KMS-11 (cell line): ENCODE data around the gene MAS1L.

Experiments
- H2AFZ ChIP-seq: fragments of 200-600 bp; sonication (generic); 2 replicates; pipeline ENCODE4 v1.6.1; 2016; ENCODE audit warnings: antibody characterized with exemption, mixed run types, low read depth
- H3K27ac ChIP-seq: fragments of 200-600 bp; sonication (generic); 2 replicates; pipeline ENCODE4 v1.6.1; 2016; ENCODE audit warnings: mild to moderate bottlenecking, mixed run types
- H3K27me3 ChIP-seq: fragments of 200-600 bp; sonication (generic); 2 replicates; pipeline ENCODE4 v1.6.1; 2017; ENCODE audit warnings: mild to moderate bottlenecking, low read depth, mixed run types, moderate library complexity; ENCODE audit not compliant: insufficient read depth
- H3K36me3 ChIP-seq: fragments of 200-600 bp; sonication (generic); 2 replicates; pipeline ENCODE4 v1.6.1; 2017; ENCODE audit warnings: mild to moderate bottlenecking, mixed run types; ENCODE audit not compliant: insufficient read depth
- H3K4me1 ChIP-seq: fragments of 200-600 bp; sonication (generic); 2 replicates; pipeline ENCODE4 v1.6.1; 2016; ENCODE audit warnings: mild to moderate bottlenecking, low read depth, mixed run types; ENCODE audit not compliant: poor library complexity, severe bottlenecking
- H3K4me2 ChIP-seq: fragments of 200-600 bp; sonication (generic); 2 replicates; pipeline ENCODE4 v1.7.0; 2016; ENCODE audit warnings: mild to moderate bottlenecking, mixed run types
- H3K4me3 ChIP-seq: fragments of 200-600 bp; sonication (generic); IDR thresholded peaks from 2 replicates; pipeline ENCODE4 v1.6.1; 2017; ENCODE audit warnings: low read depth, low read length, mixed read lengths; ENCODE audit not compliant: insufficient read depth
- H3K79me2 ChIP-seq: fragments of 200-600 bp; sonication (generic); 2 replicates; pipeline ENCODE4 v1.6.1; 2016; ENCODE audit warnings: low read depth, mixed run types; ENCODE audit not compliant: insufficient read depth
- H3K9ac ChIP-seq: fragments of 200-600 bp; sonication (generic); 2 replicates; pipeline ENCODE4 v1.6.1; 2016; ENCODE audit warnings: mild to moderate bottlenecking, mixed run types
- H4K20me1 ChIP-seq: fragments of 200-600 bp; sonication (generic); 2 replicates; pipeline ENCODE4 v1.6.1; 2016; ENCODE audit warnings: mild to moderate bottlenecking, mixed run types; ENCODE audit not compliant: insufficient read depth
- TF ChIP-seq, protein P1 (sequence below): fragments of 200-600 bp; sonication (generic); conservative IDR thresholded peaks from 2 replicates; pipeline ENCODE4 v1.6.1; 2017; ENCODE audit warnings: low read depth, mild to moderate bottlenecking, antibody characterized with exemption, low read length, moderate library complexity, mixed read lengths

Gene MAS1L

DNA sequence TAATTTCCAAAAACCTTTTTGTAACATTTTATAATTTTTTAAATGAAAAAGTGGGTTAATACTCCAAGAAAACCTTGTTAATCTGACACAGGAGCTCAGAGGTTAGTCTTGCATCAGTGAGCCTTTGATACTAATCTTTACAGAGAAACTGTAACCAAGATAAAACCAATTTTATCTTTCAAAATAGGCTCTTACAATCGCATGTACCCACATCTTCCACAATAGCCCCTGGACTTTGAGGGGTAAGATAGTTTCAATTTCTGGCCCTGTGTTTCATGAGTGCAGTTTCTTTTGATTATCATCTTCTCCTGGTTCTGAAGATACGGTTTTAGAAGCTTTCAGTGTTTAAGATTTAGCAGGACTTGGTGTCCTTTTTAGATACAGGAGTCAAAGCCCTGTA is 34.5 kb upstream of the MAS1L start:
- peak overlapping the region; percentile 36; the same call in 1 of the 2 replicates for H3K27ac ChIP-seq
- peak overlapping the region; percentile 3; the same call in 1 of the 2 replicates for H3K9ac ChIP-seq
- H3K4me3 ChIP-seq, result no peak overlapping the region
- no peaks in the 10 kb centered on the region for H3K36me3 ChIP-seq
- no peaks in the 10 kb centered on the region for H3K27me3 ChIP-seq
- H2AFZ ChIP-seq, result 0 out of 2 replicates have a peak overlapping the region, but pooled peaks have one; percentile 4
- TF ChIP-seq, protein P1, sequence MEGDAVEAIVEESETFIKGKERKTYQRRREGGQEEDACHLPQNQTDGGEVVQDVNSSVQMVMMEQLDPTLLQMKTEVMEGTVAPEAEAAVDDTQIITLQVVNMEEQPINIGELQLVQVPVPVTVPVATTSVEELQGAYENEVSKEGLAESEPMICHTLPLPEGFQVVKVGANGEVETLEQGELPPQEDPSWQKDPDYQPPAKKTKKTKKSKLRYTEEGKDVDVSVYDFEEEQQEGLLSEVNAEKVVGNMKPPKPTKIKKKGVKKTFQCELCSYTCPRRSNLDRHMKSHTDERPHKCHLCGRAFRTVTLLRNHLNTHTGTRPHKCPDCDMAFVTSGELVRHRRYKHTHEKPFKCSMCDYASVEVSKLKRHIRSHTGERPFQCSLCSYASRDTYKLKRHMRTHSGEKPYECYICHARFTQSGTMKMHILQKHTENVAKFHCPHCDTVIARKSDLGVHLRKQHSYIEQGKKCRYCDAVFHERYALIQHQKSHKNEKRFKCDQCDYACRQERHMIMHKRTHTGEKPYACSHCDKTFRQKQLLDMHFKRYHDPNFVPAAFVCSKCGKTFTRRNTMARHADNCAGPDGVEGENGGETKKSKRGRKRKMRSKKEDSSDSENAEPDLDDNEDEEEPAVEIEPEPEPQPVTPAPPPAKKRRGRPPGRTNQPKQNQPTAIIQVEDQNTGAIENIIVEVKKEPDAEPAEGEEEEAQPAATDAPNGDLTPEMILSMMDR, result no peak
- H3K4me1 ChIP-seq, result peaks cover 31% of the 10 kb centered on the region
- H3K4me2 ChIP-seq, result peak overlapping the region; percentile 59
- no peaks in the 10 kb centered on the region for H3K79me2 ChIP-seq
- no peaks in the 10 kb centered on the region for H4K20me1 ChIP-seq

DNA sequence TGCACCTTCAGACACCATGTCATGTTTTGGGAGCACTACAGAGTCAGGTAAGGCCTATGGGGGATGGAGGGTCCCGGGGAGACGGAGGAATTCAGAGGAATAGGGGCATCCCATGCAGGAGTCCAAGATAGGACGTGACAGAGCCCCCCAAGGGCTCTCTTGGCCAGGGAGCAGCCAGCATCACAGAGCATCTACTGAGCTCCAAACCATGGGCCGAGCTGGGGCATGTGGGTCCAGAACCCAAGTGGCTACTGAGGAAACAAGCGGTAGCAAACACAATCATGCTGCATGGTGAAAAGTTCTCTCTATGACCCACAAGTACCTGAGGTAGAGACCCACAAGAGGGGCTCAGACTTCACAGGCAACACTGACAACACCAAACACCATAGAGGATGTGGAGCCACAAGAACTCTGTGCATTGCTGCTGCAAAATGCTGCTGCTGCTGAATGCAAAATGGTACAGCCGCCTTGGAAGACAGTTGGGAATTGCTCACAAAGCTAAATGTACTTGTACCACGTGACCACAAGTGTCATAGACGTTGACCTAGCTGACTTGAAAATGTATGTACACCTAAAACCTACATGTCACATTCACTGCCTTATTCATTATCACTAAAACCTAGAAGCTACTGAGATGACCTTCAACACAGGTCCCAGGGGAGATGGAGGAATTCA is 33.4 kb upstream of the MAS1L start:
- H3K4me3 ChIP-seq, result no peak overlapping the region
- no peaks in the 10 kb centered on the region for H3K36me3 ChIP-seq
- H3K4me2 ChIP-seq, result no peak overlapping the region
- no peaks in the 10 kb centered on the region for H4K20me1 ChIP-seq
- no peak overlapping the region for H3K27ac ChIP-seq
- H3K4me1 ChIP-seq, result peaks cover 42% of the 10 kb centered on the region
- no peaks in the 10 kb centered on the region for H3K27me3 ChIP-seq
- H3K79me2 ChIP-seq, result no peaks in the 10 kb centered on the region
- H3K9ac ChIP-seq, result no peak overlapping the region
- TF ChIP-seq, protein P1, result no peak
- no peak overlapping the region for H2AFZ ChIP-seq

DNA sequence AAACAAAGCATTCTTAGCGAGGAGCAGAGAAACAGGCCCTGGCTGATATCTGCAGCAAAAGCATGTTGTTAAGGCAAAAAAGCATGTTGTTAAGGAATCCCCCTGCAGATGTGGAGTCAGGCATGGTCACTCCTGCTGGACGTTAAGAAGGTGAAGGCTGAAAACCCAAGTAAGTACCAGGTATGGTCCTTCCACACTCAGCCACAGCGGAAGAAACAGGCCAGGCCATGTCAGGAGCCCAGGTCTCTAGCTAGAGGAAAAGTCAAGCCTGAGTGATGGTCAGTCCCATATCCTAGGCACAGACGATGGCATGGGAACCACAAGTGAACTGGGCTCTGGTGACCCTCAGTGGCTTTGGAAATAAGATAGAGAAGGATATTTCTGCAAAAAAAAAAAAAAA is 32.5 kb upstream of the MAS1L start:
- no peaks in the 10 kb centered on the region for H4K20me1 ChIP-seq
- H3K4me3 ChIP-seq, result no peak overlapping the region
- peaks cover 49% of the 10 kb centered on the region for H3K4me1 ChIP-seq
- TF ChIP-seq, protein P1, result no peak
- no peak overlapping the region for H3K4me2 ChIP-seq
- no peaks in the 10 kb centered on the region for H3K79me2 ChIP-seq
- H3K27me3 ChIP-seq, result no peaks in the 10 kb centered on the region
- no peak overlapping the region for H3K9ac ChIP-seq
- H2AFZ ChIP-seq, result no peak overlapping the region
- H3K36me3 ChIP-seq, result no peaks in the 10 kb centered on the region
- H3K27ac ChIP-seq, result no peak overlapping the region

DNA sequence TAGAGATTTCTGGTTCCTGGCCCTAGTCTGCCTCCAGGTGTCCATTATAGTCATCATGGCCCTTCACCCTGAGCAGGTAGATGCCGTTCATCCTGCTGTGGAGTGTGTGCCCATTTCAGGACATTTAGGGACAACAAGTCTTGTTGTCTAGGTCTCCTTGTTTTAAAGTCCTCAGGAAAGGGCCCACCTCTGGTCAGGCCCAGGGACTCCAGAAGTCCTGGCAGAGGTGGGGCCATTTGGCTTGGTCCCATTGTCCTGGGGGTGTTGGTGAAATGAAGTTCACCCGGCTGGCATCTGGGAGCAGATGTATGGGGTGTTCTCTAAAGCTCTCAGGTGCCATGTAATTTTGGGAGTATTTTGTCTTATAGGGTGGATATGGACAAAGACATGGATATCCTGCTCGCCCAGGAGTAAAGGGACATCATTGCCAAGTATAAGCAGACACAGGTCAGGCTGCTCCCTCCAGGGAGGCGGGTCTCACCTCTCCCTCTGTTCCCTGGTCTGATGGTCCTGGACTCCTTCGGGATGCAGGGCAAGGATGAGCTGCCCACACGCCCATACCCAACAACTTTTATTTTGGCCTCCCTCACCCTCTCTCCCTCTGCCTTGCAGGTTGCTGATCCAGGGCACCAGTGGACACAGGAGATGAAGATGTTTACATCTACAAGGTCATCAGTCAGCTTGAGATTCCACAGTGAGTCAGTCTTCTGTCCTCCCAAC is 31.7 kb upstream of the MAS1L start:
- TF ChIP-seq, protein P1, result no peak
- H3K4me1 ChIP-seq, result peaks cover 56% of the 10 kb centered on the region
- H3K9ac ChIP-seq, result no peak overlapping the region
- no peaks in the 10 kb centered on the region for H3K27me3 ChIP-seq
- H3K79me2 ChIP-seq, result no peaks in the 10 kb centered on the region
- H3K36me3 ChIP-seq, result no peaks in the 10 kb centered on the region
- H3K4me3 ChIP-seq, result no peak overlapping the region
- no peak overlapping the region for H3K4me2 ChIP-seq
- no peak overlapping the region for H3K27ac ChIP-seq
- no peaks in the 10 kb centered on the region for H4K20me1 ChIP-seq
- H2AFZ ChIP-seq, result no peak overlapping the region
